Dermis microvascular lymphatic vessel endothelial cell (primary cell): ENCODE data around the gene MYL5. TPM values are rescaled to one million over a fixed set of nuclear protein-coding genes. Genes with fewer than 3 reads are reported as not detected.
"Not testable (repeated sequence)": the region's sequence is repeated elsewhere in the genome, so short reads cannot be mapped to it uniquely, and the experiment has no call there.

Experiments used
- DNase-seq, 2 donors: peaks; one replicate each; pipeline versions ENCODE4 v3.0.0 to v3.0.0-alpha.2; 2010; ENCODE audit warnings: low read depth in 2 of 2
- total RNA-seq: library from RNA; depleted of rRNA; stranded (reverse); fragments of >200 nt; gene quantifications from 2 replicates; pipeline ENCODE4 v1.2.1, GENCODE V29; 2014

Gene MYL5
- total RNA-seq, 1 donor from 2014 or later: 11.2 TPM

DNA sequence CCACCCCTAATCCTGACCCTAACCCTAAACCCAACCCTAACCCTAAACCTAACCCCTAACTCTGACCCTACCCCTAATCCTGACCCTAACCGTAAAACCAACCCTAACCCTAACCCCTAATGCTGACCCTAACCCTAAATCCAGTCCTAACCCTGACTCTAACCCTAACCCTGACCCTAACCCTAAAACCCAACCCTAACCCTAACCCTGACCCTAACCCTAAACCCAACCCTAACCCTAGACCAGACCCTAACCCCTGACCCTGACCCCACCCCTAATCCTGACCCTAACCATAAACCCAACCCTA is 30.6 kb downstream of the MYL5 start:
- DNase-seq: no peak

DNA sequence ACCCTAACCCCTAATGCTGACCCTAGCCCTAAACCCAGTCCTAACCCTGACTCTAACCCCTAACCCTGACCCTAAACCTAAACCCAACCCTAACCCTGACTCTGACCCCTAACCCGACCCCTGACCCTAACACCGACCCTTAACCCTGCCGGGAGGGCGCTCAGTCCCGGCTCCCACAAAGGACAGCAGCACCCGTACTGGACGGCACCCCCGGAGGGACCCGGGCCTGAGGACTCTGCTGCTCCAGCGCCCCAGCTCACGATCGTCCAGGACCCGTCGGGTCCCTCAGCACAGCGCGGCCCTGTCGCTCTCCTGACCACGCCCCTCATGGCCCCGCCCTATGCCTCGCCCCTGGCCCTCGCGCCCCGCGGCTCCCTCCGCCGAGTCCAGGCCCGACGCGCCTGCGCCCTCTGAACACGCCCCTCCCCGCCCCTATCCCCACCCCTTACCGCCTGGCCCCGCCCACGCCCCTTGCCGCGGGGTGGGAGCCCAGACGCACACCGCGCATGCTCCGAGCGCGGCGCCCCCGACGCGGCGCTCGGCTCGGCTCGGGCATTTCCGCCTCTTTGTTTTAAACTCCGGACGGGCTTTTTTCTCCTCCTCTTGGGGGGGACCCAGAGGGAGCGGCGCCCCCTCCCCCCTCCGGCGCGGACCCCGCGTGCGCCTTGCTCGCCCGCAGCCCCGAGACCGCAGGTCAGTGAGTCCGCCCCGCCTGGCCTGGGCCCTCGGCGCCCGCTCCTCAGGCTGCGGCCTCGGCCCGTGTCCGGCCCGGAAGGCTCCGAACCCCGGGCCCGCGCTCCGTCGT is 31.1 kb downstream of the MYL5 start, which contains the start of gene PCGF3:
TSS of gene PCGF3 (plus strand) at position 555 of the 805 bp plus-strand sequence. CDS start 27,849 bp downstream, outside the sequence.
- DNase-seq: peak; percentile 87 to 96

DNA sequence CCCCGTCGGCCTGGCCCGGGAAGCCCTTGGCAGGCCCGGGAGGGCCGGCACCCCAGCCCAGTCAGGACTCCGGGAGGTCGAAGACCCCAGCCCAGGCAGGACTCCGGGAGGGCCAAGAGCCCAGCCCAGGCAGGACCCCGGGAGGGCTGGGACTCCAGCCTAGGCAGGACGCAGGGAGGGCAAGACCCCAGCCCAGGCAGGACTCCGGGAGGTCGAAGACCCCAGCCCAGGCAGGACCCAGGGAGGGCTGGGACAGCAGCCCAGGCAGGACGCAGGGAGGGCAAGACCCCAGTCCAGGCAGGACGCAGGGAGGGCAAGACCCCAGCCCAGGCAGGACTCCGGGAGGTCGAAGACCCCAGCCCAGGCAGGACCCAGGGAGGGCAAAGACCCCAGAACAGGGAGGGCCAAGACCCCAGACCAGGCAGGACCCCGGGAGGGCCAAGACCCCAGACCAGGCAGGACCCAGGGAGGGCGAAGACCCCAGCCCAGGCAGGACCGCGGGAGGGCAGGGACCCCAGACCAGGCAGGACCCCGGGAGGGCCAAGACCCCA is 31.8 kb downstream of the MYL5 start:
- DNase-seq: not testable (repeated sequence)

DNA sequence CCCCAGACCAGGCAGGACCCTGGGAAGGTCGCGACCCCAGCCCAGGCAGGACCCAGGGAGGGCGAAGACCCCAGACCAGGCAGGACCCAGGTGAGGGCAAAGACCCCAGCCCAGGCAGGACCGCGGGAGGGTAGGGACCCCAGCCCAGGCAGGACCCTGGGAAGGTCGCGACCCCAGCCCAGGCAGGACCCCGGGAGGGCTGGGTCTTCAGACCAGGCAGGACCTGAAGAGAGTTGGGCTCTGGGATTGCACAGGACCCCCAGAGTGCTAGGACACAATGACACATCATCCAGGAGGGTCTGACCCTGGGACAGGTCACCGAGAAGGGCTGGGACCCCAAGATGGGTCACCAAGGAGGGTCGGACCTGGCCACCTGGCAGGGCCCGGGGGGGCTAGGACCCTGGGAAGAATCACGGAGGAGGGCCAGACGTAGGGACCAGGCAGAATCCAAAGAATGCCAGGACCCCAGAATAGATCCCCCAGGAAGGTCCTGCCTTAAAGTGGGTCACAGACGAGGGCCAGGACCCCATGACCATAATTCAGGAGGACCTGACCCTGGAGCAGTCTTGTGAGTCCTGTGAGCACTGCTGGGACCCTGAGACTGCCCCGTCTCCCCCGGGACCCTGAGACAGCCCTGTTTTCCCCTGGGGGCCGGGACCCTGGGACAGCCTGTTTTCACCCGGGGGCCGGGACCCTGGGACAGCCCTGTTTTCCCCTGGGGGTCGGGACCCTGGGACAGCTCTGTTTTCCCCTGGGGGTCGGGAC is 32.7 kb downstream of the MYL5 start:
- no peak for DNase-seq

DNA sequence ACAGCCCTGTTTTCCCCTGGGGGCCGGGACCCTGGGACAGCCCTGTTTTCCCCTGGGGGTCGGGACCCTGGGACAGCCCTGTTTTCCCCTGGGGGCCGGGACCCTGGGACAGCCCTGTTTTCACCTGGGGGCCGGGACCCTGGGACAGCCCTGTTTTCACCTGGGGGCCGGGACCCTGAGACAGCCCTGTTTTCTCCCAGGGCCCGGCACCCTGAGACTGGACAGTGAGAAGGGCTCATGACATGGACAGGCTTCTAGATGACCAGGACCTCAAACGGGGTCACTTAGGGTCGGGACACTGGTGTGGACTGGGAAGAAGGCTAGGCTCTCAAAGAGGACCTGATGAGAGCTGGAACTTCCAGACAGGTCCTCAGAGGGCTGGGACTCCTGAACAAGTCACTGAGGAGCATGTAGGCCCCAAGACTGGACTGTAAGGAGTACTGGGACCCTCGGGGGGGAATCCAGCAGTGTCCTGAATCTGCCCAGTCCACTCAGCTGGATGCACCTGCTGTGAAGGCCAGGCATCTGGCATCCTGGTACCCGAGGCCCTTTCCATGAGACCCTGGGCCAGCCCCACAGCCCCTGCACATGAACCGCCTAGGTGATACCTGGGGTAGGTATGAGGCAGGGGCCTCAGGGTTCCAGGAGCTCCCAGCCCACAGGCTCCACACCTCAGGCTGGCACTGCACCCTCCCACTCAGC is 33.7 kb downstream of the MYL5 start:
- no peak for DNase-seq

DNA sequence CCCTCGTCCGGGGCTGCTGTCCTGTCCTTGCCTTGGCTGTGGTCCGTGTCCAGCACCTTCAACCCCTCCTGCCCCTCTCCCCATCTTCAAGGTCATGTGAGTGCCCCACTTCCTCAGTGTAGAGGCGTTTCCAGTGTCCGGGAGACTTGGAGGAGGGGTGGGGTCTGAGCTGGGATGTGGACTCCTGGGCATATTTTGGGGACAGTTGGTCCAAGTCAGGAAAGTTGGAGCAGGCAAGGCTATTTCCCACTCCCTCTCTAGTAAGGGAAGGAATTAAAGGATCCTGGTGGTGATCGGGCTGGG is 34.2 kb downstream of the MYL5 start:
- DNase-seq: no peak

DNA sequence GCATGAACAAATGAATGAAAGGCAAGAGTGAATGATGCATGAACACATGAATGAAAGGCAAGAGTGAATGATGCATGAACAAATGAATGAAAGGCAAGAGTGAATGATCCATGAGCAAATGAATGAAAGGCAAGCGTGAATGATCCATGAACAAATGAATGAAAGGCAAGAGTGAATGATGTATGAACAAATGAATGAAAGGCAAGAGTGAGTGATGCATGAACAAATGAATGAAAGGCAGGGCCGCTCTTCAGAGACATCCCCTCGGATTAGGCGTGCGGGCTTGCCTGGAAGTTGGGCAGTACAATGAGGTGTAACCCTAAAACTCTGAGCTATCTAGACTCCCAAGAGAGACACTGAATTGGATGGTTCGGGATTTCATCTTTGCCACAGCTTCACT is 35.0 kb downstream of the MYL5 start:
- DNase-seq: no peak

DNA sequence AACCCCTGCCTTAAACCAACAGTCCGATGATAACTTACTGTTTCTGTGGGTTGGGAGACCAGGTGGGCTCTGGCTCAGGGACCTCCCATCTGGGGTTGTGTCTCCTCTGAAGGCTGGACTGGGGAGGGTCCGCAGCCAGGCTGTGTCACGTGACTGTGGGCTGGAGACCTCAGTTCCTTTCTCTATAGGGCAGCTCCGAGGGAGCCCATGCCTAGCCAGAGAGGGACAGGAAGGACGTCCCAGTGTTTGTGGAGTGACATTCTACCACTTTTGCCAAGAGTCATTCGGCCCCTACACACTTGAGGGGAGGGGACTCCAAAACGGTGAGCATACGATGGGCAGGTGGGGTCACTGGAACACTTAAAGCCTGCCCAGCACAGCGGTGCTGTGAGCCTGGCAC is 35.8 kb downstream of the MYL5 start:
- no peak for DNase-seq

DNA sequence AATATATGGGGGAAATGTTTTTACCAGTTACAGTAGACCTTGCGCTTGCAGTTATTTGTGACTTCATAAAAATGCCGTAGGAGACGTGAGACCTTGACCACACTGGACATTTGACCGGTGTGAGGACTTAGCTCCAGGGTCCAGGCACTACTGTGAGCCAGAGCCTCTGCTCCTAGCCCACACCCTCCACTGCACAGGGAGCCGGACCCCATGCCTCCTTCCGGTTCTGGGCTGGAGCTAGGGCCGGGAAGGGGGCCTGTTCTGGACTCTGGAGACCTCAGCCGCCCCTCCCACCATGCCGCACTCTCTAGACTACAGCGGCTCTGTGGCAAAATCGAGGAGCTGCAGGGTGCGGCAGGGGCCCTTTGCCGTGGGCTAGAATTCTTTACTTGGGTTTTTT is 36.6 kb downstream of the MYL5 start:
- DNase-seq: no peak

DNA sequence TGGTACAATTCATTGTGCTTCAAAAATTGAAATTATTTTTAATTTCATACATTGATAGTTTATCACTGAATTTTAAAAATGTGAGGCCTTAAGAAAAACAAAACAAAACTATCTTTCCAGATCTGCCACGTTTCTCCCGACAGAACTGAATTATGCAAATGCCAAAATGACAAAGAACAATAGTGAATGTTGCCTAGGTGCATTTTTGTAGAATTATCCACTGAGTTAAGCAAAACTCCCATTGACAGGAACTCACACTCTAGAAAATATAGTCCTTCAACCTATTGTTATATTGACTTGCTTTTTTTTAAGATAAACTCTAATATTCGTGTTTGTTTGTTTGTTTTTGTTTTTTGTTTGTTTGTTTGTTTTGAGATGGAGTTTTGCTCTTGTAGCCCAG is 37.8 kb downstream of the MYL5 start:
- DNase-seq: no peak

DNA sequence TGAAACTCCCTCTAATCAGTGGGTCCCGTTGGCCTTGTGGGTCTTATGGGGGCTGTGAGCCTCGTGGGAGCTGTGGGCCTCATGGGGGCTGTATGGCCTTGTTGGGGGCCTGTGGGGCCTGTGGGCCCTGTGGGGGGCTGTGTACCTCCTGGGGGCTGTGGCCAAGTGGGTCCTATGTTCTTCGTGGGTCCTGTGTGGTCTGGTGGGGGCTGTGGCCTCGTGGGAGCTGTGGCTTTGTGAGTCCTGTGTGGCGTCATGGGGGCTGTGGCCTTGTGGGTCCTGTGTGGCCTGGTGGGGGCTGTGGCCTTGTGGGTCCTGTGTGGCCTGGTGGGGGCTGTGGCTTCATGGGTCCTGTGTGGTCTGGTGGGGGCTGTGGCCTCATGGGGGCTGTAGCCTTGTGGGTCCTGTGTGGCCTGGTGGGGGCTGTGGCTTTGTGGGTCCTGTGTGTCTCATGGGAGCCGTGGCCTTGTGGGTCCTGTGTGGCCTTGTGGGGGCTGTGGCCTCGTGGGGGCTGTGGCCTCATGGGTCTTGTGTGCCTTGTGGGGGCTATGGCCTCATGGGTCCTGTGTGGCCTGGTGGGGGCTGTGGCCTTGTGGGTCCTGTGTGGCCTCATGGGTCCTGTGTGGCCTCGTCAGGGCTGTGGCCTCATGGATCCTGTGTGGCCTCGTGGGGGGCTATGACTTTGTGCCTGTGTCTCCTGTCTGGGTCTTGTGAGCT is 38.7 kb downstream of the MYL5 start:
- DNase-seq: no peak

DNA sequence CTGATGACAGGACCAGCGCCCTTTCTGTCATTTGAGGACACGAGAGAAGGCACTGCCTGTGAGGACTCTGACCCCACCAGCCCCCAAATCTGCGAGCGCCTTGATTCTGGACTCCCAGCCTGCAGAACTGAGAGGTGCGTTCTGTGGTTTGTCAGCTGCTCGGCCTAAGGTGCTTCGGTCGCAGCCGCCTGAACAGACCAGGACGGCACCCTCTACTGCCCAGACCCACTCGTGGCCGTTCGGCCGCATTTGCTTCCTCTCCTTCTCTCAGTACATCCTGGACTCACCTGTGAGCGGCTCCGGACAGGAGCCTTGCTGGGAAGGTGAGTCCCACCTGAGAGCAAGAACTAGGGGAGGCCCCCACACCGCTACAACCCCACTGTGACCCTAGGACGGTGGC is 39.7 kb downstream of the MYL5 start:
- DNase-seq: no peak

DNA sequence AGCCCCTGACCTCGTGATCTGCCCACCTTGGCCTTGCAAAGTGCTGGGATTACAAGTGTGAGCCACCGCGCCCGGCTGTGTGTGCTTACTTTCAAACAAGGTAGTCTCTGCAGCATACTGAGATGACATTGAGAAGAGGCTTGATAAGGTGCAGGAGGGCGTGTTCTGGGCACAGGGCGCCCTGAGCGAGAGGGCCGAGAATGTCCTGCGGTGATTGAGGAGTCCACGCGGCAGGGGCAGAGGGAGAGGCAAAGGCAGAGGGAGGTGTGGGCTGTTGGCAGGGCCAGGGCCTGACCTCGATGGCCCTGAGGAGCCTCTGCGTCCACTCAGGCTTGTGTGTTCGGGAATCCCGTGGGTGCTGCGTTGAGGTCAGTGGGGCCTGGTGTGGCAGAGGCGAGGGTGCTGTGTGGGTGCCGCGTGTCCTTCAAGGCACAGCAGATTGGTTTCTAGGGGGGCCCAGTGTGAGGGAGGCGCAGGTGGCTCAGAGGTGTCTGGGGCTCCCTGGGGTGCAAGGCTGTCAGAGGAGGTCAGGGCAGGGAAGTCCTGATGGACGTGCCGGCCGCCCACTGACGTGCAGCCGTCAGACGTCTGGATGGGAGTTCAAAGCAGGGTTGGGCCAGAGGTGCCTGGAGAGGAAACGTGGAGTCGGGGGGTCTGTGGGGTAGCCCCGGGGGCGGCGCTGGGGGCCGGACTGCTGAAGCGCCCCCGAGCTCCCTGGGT is 43.4 kb downstream of the MYL5 start:
- no peak for DNase-seq

DNA sequence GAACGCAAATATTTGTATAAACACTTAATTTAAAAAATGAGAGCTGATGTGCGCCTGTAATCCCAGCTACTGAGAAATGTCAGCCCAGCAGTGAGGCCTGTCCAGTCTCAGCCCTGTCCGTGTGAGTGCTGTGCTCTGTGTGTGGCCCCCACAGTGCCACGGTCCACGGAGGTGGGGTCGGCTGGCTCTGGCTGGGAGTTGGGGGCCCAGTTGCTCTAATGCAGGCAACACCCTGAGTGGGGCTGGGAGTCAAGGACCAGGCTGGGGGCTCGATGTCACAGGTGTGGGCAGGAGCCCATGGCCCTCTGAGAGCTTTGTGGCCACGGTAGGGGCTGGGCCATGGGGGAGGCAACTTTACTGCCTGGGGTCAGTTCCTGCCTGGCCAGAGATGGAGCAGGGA is 44.1 kb downstream of the MYL5 start:
- DNase-seq: no peak

DNA sequence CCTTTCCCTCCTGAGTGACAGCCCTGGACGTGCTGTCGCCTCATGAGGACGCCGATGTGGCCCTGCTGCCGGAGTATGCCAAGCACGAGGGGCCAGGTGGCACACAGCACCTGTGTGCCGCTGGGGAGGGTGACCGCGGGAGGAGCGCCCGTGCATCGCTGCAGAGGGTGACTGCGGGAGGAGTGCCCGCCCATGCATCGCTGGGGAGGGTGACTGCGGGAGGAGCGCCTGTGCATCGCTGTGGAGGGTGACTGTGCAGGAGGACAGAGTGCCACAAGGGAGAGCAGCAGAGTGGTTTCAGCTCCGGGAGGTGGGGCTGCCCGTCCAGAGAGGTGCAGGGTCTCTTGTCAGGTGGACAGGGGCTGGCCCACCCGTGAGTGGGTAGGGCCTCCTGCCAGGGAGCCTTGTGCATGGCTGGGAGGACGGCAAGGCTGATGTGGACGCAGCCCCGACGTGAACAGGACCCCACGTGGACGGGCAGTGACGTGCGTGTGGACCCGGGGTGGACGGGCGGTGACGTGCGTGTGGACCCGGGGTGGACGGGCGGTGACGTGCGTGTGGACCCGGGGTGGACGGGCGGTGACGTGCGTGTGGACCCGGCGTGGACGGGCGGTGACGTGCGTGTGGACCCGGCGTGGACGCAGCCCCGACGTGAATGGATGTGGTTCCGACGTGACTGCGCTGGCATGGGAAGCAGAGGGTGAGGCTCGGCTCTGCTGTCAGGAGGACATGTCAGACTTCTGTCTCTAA is 45.9 kb downstream of the MYL5 start:
- no peak for DNase-seq

DNA sequence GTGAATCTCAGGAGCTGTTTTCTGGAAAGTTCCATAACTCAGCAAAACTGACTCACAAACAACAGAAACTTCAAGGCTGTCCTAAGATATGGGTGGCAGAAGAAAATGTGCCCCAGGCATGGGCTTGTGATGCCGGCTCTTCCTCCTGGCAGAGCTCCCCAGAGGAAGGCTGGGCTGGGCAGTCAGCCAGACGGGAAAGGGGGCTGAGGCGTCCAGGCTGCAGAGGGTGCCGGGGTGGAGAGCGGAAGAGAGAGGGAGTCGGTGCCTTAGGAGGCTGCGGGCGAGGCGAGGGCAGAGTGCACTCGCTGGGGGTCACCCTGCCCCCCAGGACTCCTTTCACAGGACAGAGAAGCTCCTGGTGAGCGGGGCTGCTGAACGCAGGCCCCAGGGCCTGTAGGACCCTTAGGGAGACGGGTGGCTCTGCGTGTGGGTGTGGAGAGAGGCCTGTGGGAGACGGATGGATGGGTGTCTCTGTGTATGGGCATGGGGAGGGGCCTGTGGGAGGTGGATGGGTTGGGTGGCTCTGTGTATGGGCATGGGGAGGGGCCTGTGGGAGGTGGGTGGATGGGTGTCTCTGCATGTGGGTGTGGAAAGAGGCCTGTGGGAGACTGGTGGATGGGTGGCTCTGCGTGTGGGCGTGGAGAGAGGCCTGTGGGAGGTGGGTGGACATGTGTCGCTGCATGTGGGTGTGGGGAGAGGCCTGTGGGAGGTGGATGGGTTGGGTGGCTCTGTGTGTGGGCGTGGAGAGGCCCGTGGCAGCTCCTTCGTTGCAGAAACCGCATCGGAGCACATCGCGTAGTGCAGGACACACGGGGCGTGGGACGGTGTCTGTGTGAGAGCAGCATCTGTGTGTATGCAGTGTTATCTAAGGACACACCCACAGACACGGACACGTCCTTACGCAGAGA is 47.2 kb downstream of the MYL5 start:
- DNase-seq: peak in 1 of 2 donors; percentile 26

DNA sequence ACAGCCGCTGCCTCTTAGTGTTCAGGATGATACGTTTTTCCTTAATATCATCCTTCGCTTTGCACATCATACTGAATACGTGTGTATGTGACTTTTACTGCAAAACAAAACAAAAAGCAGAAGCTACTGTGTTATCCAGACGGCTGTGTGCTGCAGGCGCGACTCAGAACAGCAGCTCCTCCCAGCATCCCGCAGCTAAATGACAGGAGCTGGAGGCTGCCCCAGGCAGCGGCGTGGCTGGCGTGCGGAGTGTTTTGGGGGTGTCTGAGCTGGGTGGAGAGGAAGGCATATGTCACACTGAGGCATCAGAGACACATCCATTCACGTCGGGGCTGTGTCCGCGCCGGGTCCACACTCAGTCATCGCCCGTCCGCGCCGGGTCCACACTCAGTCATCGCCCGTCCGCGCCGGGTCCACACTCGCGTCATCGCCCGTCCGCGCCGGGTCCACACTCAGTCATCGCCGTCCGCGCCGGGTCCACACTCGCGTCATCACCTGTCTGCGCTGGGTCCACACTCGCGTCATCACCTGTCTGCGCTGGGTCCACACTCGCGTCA is 47.9 kb downstream of the MYL5 start:
- DNase-seq: no peak

DNA sequence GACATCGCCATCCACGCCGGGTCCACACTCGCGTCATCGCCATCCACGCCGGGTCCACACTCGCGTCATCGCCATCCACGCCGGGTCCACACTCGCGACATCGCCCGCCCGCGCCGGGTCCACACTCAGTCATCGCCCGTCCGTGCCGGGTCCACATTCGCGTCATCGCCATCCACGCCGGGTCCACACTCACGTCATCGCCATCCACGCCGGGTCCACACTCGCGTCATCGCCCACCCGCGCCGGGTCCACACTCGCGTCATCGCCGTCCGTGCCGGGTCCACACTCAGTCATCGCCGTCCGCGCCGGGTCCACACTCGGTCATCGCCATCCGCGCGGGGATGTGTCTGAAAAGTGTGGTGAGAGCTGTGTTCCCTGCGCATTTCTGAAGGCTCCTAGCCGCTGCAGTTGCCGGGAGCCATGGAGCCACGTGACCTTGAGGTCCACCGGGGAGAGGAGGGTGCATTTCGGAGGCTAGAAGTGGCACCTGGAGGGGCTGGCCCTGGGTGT is 48.6 kb downstream of the MYL5 start:
- DNase-seq: no peak
